Retina (tissue), 1 donor: ENCODE data around the gene NKD2.

Experiments used
- DNase-seq: peaks from one replicate; pipeline ENCODE4 v3.0.0-alpha.2; 2016

NKD2 gene

DNA sequence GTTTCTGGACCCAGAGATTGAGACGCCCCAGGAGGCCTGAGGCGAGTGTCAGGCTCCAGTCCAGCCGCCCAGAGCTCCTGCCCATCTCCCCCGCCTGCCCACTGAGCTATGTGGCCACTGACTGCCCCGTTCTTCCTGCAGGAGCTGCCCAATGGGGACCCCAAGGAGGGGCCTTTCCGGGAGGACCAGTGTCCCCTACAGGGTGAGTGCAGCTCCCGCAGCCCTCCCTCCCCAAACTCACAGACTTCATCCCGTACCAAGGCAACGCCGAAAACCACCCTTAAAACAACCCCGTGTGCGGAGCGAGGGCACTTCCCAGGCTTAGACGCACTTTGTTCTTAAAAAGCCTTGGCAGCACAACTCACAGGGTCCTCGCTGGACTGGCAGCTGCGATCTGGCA, 23.4 kb downstream of the NKD2 start:
- no peak for DNase-seq

DNA sequence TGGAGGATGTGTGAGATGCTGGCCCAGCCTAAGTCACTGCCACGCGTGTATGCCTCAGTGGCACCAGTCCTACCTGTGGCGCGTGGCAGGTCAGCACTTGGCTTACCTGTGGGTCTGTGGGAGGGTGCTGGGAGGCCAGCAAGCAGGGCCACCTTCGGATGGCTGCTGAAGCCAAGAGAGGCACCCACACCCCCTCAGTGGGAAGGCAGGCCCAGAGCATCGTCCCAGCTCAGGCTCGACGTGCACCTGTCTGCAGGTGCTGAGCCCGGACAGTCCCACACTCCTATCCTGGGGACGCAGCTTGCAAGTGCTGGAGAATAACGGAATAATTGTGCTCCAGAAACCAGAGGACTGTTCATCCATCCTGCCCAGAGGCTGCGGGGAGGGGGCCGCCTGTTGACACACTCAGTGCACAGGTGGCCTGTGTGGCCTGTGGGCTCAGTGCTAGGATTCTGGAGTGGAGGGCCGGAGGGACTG, 24.0 kb downstream of the NKD2 start:
- no peak for DNase-seq

DNA sequence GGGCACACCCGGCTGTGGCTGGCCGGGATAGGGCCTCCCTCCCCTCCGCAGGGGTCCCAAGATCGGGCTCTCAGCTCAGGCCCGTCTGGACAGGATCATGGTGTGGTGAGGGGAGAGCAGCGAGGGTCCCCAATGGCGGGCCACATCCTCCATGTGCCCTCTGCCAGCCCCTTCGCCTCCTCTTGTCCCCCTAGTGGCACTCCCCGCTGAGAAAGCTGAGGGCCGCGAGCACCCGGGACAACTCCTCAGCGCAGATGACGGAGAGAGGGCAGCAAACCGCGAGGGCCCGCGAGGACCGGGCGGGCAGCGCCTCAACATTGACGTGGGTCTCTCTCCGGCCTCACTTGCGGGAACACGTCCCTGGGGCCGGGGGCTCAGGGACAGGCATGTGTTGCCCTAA, 24.6 kb downstream of the NKD2 start:
- DNase-seq = no peak

DNA sequence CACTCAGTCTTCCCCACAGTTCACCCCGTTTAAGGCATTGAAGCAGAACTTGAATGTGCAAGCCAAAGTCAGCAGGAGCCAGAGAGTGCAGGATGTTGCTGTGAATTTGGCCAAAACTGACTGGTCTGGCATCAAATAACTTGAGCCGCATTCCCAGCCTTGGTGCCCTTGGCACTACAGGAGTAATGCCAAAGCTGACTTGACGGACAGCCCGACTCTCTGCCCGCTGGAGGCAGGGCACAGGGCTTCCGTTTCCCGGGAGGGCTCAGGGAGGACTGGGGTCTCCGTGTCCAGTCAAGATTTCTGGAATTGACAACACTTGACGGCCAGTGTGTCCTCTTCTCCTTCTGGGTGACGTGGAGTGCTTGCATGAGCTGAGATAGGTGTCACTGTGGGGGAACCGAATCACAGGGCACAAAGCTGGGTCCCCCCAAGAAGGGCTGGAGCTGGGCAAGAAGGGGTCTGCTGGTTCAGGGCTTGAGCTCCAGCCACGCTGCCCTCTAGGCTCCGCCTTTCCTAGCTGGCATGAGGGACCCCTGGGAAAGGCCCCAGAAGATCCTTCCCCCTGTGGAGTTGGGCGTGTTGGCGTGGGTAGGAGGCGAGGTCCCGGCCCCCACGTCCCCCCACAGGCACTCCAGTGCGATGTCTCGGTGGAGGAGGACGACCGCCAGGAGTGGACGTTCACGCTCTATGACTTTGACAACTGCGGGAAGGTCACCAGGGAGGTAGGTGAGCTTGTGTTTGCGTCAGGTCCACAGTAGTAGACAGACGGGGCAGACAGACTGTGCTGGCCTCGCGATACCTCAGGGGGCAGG, 25.2 kb downstream of the NKD2 start:
- DNase-seq = no peak

DNA sequence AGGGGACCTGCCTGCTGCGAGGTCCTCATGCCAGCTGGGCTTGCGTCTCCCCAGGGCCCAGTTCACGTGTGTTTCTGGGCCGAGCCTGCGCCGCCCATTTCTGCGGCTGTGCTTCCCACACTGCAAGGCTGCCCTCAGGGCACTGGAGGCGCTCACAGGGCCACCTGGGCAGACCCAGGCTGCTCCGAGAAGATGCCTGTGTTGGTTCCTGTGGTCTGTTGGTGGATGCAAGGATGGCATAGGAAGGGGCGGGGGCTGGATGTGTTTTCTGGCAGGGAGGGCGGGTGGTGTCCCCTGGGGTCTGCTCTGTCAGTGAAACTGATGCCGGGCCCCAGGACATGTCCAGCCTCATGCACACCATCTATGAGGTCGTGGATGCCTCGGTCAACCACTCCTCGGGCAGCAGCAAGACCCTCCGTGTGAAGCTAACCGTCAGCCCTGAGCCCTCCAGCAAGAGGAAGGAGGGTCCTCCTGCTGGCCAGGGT, 25.9 kb downstream of the NKD2 start:
- DNase-seq = no peak

DNA sequence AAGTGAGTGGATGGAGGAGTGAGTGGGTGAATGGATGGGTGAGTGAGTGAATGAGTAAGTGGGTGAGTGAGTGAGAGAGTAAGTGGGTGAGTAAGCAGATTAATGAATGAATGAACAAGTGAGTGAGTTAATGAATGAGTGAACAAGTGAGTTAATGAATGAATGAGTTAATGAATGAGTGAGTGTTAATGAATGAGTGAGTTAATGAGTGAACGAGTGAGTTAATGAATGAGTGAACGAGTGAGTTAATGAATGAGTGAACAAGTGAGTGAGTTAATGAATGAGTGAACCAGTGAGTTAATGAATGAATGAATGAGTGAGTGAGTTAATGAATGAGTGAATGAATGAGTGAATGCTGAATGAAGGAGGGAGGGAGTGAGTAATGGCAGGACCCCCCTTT, 26.4 kb downstream of the NKD2 start:
- DNase-seq = no peak

DNA sequence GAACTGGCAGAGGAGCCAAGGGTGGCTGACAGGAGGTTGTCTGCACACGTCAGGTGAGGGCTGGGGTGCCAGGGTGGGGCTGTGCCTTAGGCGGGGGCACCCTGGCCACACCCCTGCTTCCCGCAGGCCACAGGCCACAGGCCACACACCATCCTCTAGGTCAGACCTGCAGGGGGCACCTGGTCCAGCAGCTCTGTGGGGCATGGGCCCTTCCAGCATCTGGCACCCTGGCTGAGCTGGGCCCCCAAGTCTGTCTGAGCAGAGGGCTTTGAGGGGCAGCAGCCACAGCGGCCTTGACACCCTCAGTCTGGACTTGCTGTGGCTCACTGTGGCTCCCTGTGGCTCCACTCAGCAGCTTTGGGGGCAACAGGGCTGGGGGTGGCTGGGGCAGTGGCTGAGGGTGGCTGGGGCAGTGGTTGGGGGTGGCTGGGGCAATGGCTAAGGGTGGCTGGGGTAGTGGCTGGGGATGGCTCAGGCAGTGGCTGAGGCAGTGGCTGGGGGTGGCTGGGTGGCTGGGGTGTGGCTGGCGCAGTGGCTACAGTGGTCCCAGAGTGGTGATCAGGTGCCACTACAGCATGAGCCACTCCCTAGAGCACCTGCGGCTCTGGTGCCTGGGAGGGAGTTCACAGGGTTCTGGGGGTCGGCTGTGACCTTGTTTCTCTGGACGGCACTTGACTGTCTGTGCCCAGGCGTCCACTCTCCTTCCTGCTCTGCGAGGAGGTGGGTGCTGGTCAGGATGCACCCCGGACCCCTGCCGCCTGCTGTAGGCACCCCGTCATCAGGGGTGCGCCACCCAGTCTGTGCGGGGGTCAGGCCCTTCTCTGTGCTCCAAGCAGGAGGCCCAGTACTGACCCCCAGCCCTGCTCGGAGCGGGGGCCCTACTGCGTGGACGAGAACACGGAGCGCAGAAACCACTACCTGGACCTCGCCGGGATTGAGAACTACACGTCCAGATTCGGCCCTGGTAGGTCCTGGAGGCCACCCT, 27.1 kb downstream of the NKD2 start:
- no peak for DNase-seq

DNA sequence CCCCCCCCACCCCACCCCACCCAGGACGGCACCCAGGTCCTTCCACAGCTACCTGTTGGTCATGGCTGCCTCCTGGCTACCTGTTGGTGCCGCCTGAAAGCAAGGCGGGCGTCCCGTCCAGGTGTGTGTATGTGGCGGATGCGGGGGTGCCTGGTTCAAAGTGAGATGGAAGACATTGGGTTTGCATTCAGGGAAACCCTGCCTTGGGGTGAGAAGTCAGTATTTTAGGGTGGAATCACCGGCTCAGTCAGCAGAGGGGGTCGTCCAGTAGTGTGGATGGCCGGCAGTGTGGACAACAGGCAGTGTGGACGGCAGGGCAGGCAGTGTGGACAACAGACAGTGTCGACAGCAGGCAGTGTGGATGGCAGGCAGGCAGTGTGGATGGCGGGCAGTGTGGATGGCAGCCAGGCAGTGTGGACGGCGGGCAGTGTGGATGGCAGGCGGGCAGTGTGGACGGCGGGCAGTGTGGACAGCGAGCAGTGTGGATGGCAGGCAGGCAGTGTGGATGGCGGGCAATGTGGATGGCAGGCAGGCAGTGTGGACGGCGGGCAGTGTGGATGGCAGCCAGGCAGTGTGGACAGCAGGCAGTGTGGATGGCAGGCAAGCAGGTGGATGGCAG, 28.0 kb downstream of the NKD2 start:
- no peak for DNase-seq

DNA sequence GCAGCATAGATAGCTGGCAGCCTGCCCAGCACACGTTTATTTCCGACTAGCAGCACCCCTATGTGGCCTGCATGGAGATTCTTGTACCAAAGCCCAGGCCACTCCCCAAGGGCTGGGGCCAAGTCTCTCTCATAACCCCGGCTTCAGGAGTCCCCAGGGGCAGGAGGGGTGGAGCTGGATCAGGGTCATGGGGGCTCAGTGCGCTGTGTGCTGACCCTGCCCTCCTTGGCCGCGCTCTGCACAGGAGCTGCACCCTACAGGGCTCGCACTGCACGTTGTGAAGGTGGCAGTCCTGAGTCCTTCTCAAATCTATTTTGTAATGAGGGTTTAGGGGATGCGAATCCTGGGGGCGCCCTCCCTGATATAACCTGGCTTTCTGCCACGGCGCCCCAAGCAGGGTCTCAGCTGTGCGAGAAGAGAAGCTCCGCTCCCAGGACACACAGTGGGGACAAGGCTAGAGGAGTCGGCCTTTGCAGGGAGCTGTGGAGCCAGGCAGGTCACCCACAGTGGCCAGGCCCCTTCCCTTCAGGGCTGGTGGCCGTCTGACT, 28.6 kb downstream of the NKD2 start:
- DNase-seq = no peak

DNA sequence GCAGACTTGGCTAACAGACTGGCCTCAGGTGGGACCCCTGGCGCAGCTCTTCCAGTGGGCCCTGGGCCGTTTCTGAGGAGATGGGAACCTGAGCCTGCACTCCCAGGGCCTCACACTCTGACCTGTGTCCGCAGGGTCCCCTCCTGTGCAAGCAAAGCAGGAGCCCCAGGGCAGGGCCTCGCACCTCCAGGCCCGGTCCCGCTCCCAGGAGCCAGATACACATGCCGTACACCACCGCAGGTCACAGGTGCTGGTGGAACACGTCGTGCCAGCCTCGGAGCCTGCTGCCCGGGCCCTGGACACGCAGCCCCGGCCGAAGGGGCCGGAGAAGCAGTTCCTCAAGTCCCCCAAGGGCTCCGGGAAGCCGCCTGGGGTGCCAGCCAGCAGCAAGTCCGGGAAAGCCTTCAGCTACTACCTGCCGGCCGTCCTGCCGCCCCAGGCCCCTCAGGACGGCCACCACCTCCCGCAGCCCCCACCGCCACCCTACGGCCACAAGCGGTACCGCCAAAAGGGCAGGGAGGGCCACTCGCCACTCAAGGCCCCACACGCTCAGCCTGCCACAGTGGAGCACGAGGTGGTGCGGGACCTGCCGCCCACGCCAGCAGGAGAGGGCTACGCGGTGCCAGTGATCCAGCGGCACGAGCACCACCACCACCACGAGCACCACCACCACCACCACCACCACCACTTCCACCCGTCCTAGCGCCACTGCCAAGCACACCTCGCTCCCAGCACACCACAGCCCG, 29.2 kb downstream of the NKD2 start:
- no peak for DNase-seq

DNA sequence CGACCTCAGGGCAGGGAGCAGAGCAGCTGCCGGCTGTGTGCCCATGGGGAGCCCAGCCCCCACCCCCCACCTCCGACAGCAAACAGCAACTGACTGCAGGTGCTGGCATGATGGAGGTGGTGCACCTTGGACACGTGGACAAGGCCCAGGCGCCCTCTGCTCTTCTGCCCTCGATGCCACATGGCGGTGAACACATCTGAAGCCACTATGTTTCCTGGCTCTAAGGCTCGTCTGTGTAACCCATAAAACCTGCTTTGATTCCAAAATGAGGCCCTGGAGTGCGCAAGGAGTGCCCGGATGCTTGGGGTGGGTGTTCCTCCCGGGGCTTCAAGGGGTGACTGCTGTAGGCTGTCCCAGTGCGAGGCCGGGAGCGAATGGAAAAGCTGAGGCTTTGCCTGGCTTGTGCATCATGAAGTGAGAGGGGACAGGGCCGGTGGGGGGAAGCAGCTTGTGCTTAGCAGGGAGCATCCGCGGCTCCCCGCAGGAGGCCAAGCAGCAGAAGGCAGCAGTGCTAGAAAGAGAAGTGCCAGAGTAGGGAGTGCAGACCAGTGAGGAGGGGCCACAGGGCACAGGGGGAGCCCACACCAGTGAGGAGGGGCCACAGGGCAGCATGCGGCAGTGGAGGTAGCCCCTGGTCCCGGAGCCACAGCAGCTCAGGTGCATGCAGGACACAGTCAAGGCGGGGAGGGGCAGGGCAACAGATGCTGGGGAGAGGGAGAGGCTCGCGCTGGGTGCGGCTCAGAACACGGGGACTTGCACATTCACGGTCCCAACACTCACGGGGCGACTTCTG, 30.0 kb downstream of the NKD2 start:
- DNase-seq = no peak

DNA sequence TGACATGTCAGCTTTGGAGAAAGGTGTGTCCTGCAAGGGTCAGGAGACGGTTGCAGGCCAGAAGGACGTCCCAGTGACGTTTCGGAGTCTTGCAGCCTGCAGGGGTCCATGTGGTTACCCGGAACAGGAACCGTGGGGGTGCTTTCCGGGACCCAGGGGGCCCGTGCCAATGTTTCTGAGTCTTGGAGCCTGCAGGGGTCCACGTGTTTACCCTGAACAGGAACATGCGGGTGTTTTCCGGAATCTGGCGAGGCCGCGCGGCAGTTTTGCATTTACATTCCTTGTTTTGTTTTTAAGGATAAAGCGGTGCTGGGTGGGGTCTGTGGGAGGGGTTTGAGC, 30.6 kb downstream of the NKD2 start:
- no peak for DNase-seq

DNA sequence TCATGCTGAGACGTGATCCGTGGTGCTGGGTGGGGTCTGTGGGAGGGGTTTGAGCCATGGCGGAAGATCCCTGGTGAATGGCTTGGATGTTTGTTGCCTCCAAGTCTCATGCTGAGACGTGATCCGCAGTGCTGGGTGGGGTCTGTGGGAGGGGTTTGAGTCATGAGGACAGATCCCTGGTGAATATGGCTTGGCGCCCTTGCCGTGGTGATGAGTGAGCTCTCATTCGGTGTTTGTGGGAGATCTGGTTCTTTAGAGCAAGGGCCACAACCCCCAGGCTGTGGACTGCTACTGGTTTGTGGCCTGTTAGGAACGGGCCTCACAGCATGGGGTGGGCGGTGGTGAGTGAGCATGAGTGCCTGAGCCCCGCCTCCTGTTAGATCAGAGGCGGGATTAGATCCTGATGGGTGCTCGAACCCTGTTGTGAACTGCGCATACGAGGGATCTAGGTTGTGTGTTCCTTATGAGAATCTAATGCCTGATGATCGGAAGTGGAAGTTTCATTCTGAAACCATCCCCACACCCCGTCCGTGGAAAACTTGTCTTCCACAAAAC, 31.2 kb downstream of the NKD2 start:
- DNase-seq = no peak

DNA sequence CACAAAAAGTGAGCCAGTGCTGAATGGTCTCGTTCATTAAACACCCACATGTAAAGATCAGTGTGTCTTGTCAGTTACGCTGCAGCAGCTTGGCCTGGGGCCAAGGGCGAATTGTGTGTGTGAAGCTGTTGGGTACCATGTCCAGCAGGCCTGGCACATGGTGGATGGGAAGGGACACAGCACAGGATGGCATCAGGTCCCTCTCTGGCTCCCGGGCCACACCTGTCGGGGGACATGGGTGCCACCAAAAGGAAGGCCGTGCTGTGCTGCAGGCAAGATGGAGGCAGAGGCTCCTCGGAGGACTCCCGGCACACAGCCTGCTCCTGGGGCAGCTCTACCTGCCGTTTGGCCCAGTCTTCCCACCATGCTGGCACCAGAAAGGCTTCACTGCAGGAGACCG, 32.0 kb downstream of the NKD2 start:
- DNase-seq = no peak

DNA sequence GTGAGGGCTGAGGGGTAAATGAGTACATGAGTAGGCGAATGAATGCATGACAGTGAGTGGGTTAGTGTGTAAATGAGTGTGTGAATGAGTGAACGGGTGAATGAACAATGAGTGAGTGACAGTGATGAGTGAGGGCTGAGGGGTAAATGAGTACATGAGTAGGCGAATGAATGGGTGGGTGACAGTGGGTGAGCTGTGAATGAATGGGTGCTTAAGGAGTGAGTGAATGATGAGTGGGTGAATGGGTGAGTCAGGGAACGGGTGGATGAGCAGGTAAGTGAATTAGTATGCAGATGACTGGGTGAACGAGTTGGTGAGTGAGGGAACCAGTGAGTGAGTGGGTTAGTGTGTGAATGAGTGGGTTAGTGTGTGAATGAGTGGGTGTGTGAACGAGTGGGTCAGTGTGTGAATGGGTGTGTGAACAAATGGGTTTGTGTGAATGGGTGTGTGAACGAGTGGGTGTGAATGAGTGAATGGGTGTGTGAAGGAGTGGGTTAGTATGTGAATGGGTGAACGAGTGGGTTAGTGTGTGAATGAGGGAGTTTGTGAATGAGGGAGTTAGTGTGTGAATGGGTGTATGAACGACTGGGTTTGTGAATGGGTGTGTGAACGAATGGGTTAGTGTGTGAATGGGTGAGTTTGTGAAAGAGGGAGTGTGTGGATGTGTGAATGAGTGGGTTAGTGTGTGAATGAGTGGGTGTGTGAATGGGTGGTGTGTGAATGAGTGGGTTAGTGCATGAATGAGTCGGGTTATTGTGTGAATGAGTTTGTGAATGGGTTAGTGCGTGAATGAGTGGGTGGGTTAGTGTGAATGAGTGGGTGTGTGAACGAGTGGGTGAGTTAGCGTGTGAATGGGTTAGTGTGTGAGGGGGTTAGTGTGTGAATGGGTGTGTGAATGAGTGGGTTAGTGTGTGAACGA, 32.9 kb downstream of the NKD2 start:
- DNase-seq = no peak

DNA sequence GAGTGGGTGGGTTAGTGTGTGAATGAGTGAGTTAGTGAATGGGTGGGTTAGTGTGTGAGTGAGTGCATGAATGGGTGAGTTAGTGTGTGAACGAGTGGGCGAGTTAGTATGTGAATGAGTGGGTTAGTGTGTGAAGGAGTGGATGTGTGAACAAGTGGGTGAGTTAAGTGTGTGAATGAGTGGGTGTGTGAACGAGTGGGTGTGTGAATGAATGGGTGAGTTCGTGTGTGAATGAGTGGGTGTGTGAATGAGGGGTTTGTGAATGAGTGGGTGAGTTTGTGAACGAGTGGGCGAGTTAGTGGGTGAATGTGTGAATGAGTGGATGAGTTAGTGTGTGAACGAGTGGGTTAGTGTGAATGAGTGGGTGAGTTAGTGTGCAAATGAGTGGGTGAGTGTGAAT, 34.0 kb downstream of the NKD2 start:
- DNase-seq = no peak

DNA sequence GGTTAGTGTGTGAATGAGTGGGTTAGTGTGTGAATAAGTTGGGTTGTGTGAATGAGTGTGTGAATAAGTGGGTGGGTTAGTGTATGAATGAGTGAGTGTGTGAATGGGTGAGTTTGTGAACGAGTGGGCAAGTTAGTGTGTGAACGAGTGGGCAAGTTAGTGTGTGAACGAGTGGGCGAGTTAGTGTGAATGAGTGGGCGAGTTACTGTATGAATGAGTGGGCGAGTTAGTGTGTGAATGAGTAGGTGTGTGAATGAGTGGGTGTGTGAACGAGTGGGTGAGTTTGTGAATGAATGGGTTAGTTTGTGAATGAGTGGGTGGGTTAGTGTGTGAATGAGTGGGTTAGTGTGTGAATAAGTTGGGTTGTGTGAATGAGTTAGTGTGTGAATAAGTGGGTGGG, 34.7 kb downstream of the NKD2 start:
- DNase-seq = no peak

DNA sequence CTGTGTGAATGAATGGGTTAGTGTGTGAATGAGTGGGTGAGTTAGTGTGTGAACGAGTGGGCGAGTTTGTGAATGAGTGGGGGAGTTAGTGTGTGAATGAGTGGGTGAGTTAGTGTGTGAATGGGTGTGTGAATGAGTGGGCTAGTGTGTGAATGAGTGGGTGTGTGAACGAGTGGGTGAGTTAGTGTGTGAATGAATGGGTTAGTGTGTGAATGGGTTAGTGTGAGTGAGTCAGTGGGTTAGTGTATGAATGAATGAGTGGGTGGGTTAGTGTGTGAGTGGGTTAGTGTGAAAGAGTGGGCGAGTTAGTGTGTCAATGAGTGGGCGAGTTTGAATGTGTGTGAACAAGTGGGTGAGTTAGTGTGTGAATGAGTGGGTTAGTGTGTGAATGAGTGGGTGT, 35.5 kb downstream of the NKD2 start:
- no peak for DNase-seq

DNA sequence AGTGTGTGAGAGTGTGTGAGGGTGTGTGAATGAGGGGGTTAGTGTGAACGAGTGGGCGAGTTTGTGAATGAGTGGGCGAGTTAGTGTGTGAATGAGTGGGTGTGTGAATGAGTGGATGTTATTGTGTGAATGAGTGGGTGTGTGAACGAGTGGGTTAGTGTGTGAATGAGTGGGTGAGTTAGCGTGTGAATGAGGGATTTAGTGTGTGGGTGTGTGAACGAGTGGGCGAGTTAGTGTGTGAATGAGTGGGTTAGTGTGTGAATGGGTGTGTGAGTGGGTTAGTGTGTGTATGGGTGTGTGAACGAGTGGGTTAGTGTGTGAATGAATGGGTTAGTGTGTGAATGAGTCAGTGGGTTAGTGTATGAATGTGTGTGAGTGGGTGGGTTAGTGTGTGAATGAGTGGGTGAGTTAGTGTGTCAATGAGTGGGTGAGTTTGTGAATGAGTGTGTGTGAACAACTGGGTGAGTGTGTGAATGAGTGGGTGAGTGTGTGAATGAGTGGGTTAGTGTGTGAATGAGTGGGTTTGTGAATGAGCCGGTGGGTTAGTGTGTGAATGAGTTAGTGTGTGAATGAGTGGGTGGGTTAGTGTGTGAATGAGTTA, 37.5 kb downstream of the NKD2 start:
- no peak for DNase-seq
